Upper lobe of left lung (tissue), 4 donors: ENCODE data around the gene PLBD2.

Experiments
- CTCF ChIP-seq, 6 experiments: fragments of 450-650 bp in 4 of 6; fragments of 200-600 bp in 2 of 6; sonication (generic) in 2 of 6; IDR thresholded peaks; one replicate each; pipeline ENCODE4 v1.5.1; 2016 to 2019; ENCODE audit warnings: antibody characterized with exemption in 6 of 6
- POLR2A ChIP-seq, 4 donors: fragments of 450-650 bp; IDR thresholded peaks; one replicate each; pipeline ENCODE4 v1.5.1; 2016 to 2017; ENCODE audit warnings: antibody characterized with exemption in 4 of 4, mild to moderate bottlenecking in 2 of 4

- no peak for TF ChIP-seq POLR2A (IDR thresholded peaks at IDR 0.05)
- TF ChIP-seq CTCF (IDR thresholded peaks at IDR 0.05) = no peak
Observed at GRCh38 chr12:113381220-113381619, 22.8 kb downstream of the PLBD2 start.
